SK-N-SH (cell line): ENCODE data around the gene S100A7.

Experiments
- EZH2phosphoT487 ChIP-seq: fragments of 200-600 bp; sonication (generic); IDR thresholded peaks from 2 replicates; pipeline ENCODE4 v1.6.1; 2017; ENCODE audit warnings: low read depth, mixed run types, mild to moderate bottlenecking, antibody characterized with exemption, moderate library complexity, borderline replicate concordance
- FOSL2 ChIP-seq: IDR thresholded peaks from 2 replicates; pipeline ENCODE4 v1.4.0; 2012; ENCODE audit warnings: low read depth, mild to moderate bottlenecking, moderate library complexity, borderline replicate concordance
- POLR2AphosphoS5 ChIP-seq: IDR thresholded peaks from 2 replicates; pipeline ENCODE4 v1.6.1; 2012; ENCODE audit warnings: low read depth, low read length
- YY1 ChIP-seq: IDR thresholded peaks from 2 replicates; pipeline ENCODE4 v1.4.0; 2012; ENCODE audit warnings: low read depth, mild to moderate bottlenecking
- TF ChIP-seq, protein P1 (sequence below): fragments of 200-600 bp; sonication (generic); IDR thresholded peaks from 2 replicates; pipeline ENCODE4 v1.6.1; 2017; ENCODE audit warnings: antibody characterized with exemption, mild to moderate bottlenecking, moderate library complexity

- TF ChIP-seq, protein P1, sequence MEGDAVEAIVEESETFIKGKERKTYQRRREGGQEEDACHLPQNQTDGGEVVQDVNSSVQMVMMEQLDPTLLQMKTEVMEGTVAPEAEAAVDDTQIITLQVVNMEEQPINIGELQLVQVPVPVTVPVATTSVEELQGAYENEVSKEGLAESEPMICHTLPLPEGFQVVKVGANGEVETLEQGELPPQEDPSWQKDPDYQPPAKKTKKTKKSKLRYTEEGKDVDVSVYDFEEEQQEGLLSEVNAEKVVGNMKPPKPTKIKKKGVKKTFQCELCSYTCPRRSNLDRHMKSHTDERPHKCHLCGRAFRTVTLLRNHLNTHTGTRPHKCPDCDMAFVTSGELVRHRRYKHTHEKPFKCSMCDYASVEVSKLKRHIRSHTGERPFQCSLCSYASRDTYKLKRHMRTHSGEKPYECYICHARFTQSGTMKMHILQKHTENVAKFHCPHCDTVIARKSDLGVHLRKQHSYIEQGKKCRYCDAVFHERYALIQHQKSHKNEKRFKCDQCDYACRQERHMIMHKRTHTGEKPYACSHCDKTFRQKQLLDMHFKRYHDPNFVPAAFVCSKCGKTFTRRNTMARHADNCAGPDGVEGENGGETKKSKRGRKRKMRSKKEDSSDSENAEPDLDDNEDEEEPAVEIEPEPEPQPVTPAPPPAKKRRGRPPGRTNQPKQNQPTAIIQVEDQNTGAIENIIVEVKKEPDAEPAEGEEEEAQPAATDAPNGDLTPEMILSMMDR = no peak
- TF ChIP-seq FOSL2 (no peak), POLR2AphosphoS5 (no peak), EZH2phosphoT487 (no peak), YY1 (no peak)
These were observed 19.2 kb downstream of the S100A7 start for GRCh38 chr1:153441238-153441755.
